Vagina (tissue), 2 donors: ENCODE results near the gene LIMCH1.

Experiments
- CTCF ChIP-seq, 3 experiments: fragments of 450-650 bp in 2 of 3; fragments of 200-600 bp in 1 of 3; sonication (generic) in 1 of 3; IDR thresholded peaks; one replicate each; pipeline ENCODE4 v1.5.1; 2017 to 2019; ENCODE audit warnings: antibody characterized with exemption in 3 of 3, mild to moderate bottlenecking in 2 of 3, moderate library complexity in 2 of 3
- POLR2A ChIP-seq, 2 donors: fragments of 450-650 bp; IDR thresholded peaks; one replicate each; pipeline ENCODE4 v1.6.1; 2017; ENCODE audit warnings: antibody characterized with exemption in 2 of 2, mild to moderate bottlenecking in 2 of 2, moderate library complexity in 2 of 2
- POLR2AphosphoS5 ChIP-seq, 2 donors: sonication (generic); formaldehyde crosslinking; IDR thresholded peaks; one replicate each; pipeline ENCODE4 v1.9.0; 2017; ENCODE audit warnings: antibody characterized with exemption in 2 of 2, mild to moderate bottlenecking in 2 of 2, low read depth in 1 of 2; ENCODE audit not compliant: insufficient read depth in 1 of 2

DNA sequence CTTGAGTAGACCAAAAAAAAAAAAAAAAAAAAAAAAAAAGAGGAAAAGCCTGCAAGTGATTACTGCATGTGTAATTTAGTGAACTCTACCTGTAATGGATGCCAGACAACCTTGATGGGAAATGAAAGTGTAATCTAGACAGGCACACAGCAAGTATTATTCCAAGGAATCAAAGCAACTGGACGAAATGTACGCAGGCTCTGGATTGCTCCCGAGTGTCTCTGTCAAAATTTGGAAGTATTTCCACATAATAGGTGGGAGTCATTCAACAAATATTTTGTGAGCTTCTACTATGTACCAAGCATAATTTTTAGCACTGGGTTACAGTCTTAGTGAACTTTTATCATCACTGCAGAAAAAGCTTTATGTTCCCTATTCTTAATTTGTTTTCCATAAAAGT is 64.2 kb downstream of the LIMCH1 start:
- TF ChIP-seq CTCF (IDR thresholded peaks at IDR 0.05), result no peak
- no peak for TF ChIP-seq POLR2A (IDR thresholded peaks at IDR 0.05)
- TF ChIP-seq POLR2AphosphoS5 (IDR thresholded peaks at IDR 0.05; ENCODE audit: insufficient read depth in 1 of 2, low read depth in 1 of 2), result no peak
